Medulla oblongata (tissue), 1 donor: ENCODE data around the gene CCSER2.
A peak's percentile ranks its signal among the peaks of the same experiment; 100 is the strongest.
"Not testable (repeated sequence)": the region's sequence is repeated elsewhere in the genome, so short reads cannot be mapped to it uniquely, and the experiment has no call there.

ENCODE experiments used
- DNase-seq: peaks from one replicate; pipeline ENCODE4 v3.0.0-alpha.2; 2015; ENCODE audit errors: extremely low spot score

The CCSER2 gene

GRCh38 chr10:84328418-84329195 lies at the start of gene CCSER2:
TSS of gene CCSER2 (plus strand) at chr10:84328589. CDS start at chr10:84371053, 42,464 bp downstream.
- DNase-seq = peak; percentile 96

- DNase-seq = not testable (repeated sequence)
Observed at GRCh38 chr10:84279876-84280475, 48.4 kb upstream of the CCSER2 start.

- DNase-seq = no peak
Observed at GRCh38 chr10:84286695-84287094, 41.7 kb upstream of the CCSER2 start.

GRCh38 chr10:84288151-84288550 lies 40.2 kb upstream of the CCSER2 start:
- no peak for DNase-seq

GRCh38 chr10:84289521-84290200 lies 38.7 kb upstream of the CCSER2 start:
- DNase-seq = no peak

- no peak for DNase-seq
Observed at GRCh38 chr10:84290235-84290634, 38.2 kb upstream of the CCSER2 start.

GRCh38 chr10:84291384-84291783 lies 37.0 kb upstream of the CCSER2 start:
- peak; percentile 9 for DNase-seq

GRCh38 chr10:84292502-84292901 lies 35.9 kb upstream of the CCSER2 start:
- DNase-seq = no peak

- DNase-seq = no peak
Observed at GRCh38 chr10:84293171-84293570, 35.2 kb upstream of the CCSER2 start.

GRCh38 chr10:84293574-84294016 lies 34.8 kb upstream of the CCSER2 start:
- no peak for DNase-seq

GRCh38 chr10:84294766-84295447 lies 33.5 kb upstream of the CCSER2 start:
- no peak for DNase-seq

- peak; percentile 9 for DNase-seq
Observed at GRCh38 chr10:84296091-84296981, 32.1 kb upstream of the CCSER2 start.

- DNase-seq = peak; percentile 74
Observed at GRCh38 chr10:84298057-84298456, 30.3 kb upstream of the CCSER2 start.

- no peak for DNase-seq
Observed at GRCh38 chr10:84302223-84302622, 26.2 kb upstream of the CCSER2 start.

GRCh38 chr10:84306751-84307384 lies 21.5 kb upstream of the CCSER2 start:
- no peak for DNase-seq

- DNase-seq = no peak
Observed at GRCh38 chr10:84308021-84308420, 20.4 kb upstream of the CCSER2 start.

GRCh38 chr10:84308481-84309304 lies 19.7 kb upstream of the CCSER2 start:
- peak; percentile 71 for DNase-seq

GRCh38 chr10:84310470-84310869 lies 17.9 kb upstream of the CCSER2 start:
- no peak for DNase-seq

GRCh38 chr10:84311576-84311975 lies 16.8 kb upstream of the CCSER2 start:
- DNase-seq = no peak

GRCh38 chr10:84312816-84313215 lies 15.6 kb upstream of the CCSER2 start:
- no peak for DNase-seq
